Fibroblast of lung (primary cell): ENCODE data around the gene PGAM2. TPM values are rescaled to one million over a fixed set of nuclear protein-coding genes. Genes with fewer than 3 reads are reported as not detected.

Source experiments
- DNase-seq, 2 donors: peaks; one replicate each; pipeline versions ENCODE4 v3.0.0 to v3.0.0-alpha.2; 2010; ENCODE audit warnings: low read depth in 2 of 2
- H2AFZ ChIP-seq: 2 replicates; pipeline ENCODE4 v1.5.1; 2012; ENCODE audit warnings: low read length, control low read depth, inconsistent platforms
- H3K27ac ChIP-seq: 2 replicates; pipeline ENCODE4 v1.5.1; 2011; ENCODE audit warnings: low read length, control low read depth; ENCODE audit not compliant: insufficient read depth
- H3K27me3 ChIP-seq: 2 replicates; pipeline ENCODE4 v1.5.1; 2011; ENCODE audit warnings: mild to moderate bottlenecking, low read length; ENCODE audit not compliant: control insufficient read depth, insufficient read depth
- H3K36me3 ChIP-seq: 2 replicates; pipeline ENCODE4 v1.5.1; 2011; ENCODE audit warnings: low read length; ENCODE audit not compliant: control insufficient read depth, insufficient read depth
- H3K4me1 ChIP-seq: 2 replicates; pipeline ENCODE4 v1.5.1; 2011; ENCODE audit warnings: low read length; ENCODE audit not compliant: control insufficient read depth, insufficient read depth; ENCODE audit errors: extremely low read depth
- H3K4me2 ChIP-seq: 2 replicates; pipeline ENCODE4 v1.5.1; 2011; ENCODE audit warnings: low read length, control low read depth; ENCODE audit not compliant: insufficient read depth; ENCODE audit errors: extremely low read depth
- H3K4me3 ChIP-seq, 4 experiments: fragments of 200-600 bp in 1 of 4; sonication (generic) in 1 of 4; replicated peaks in 1 of 4; 2 replicates each; pipeline ENCODE4 v1.5.1; 2011 to 2016; ENCODE audit warnings: low read length in 4 of 4, low read depth in 3 of 4, mild to moderate bottlenecking in 3 of 4, control low read depth in 2 of 4, inconsistent platforms in 1 of 4, mixed read lengths in 1 of 4; ENCODE audit not compliant: insufficient read depth in 1 of 4; ENCODE audit errors: control extremely low read depth in 1 of 4
- H3K79me2 ChIP-seq: 2 replicates; pipeline ENCODE4 v1.5.1; 2012; ENCODE audit warnings: mild to moderate bottlenecking, low read length, inconsistent platforms; ENCODE audit not compliant: control insufficient read depth, insufficient read depth
- H3K9ac ChIP-seq: 2 replicates; pipeline ENCODE4 v1.5.1; 2011; ENCODE audit warnings: mild to moderate bottlenecking, low read length, control low read depth; ENCODE audit not compliant: insufficient read depth
- H3K9me3 ChIP-seq: 2 replicates; pipeline ENCODE4 v1.5.1; 2012; ENCODE audit warnings: low read depth, low read length; ENCODE audit not compliant: control insufficient read depth, insufficient read depth
- H4K20me1 ChIP-seq: 2 replicates; pipeline ENCODE4 v1.5.1; 2011; ENCODE audit warnings: low read length; ENCODE audit not compliant: control insufficient read depth, insufficient read depth; ENCODE audit errors: extremely low read depth
- CTCF ChIP-seq, 2 donors: IDR thresholded peaks in 1 of 2; conservative IDR thresholded peaks in 1 of 2; 1 replicate in 1 of 2; 2 replicates in 1 of 2; pipeline ENCODE4 v1.5.1; 2011 to 2012; ENCODE audit warnings: low read length in 2 of 2, control low read depth in 1 of 2, inconsistent platforms in 1 of 2, low read depth in 1 of 2, mild to moderate bottlenecking in 1 of 2
- EZH2 ChIP-seq: IDR thresholded peaks from 2 replicates; pipeline ENCODE4 v1.5.1; 2012; ENCODE audit warnings: low read length, control low read depth, mild to moderate bottlenecking; ENCODE audit errors: missing control alignments
- polyA plus RNA-seq, 2 donors: library from polyadenylated mRNA; depleted of rRNA in 1 of 2; stranded (reverse) in 1 of 2; unstranded in 1 of 2; fragments of >200 nt; gene quantifications; 2 replicates each; pipeline ENCODE4 v1.2.1, GENCODE V29; 2011 to 2012; ENCODE audit warnings: missing spikeins in 1 of 2
- total RNA-seq: library from RNA; depleted of rRNA; stranded (reverse); fragments of >200 nt; gene quantifications from 2 replicates; pipeline ENCODE4 v1.2.1, GENCODE V29; 2014

Gene PGAM2
- total and polyA plus RNA-seq, 2 donors (not counting 1 experiment from before 2014, with no cell fraction given), result 0.33 TPM; not detected in 1

- H3K9ac ChIP-seq, result no peak overlapping the region
- no peak overlapping the region for H3K27ac ChIP-seq
- DNase-seq, result no peak
- H3K27me3 ChIP-seq, result no peaks in the 10 kb centered on the region
- H2AFZ ChIP-seq, result no peak overlapping the region
- H3K4me3 ChIP-seq, result no peak overlapping the region
- peaks cover 1% of the 10 kb centered on the region for H3K79me2 ChIP-seq
- peaks cover 36% of the 10 kb centered on the region for H3K36me3 ChIP-seq
- TF ChIP-seq CTCF (conservative IDR thresholded peaks at IDR 0.05 in 1 of 2, IDR thresholded peaks at IDR 0.05 in 1 of 2; ENCODE audit: low read depth in 1 of 2, low read length in 2 of 2), result no peak
- TF ChIP-seq EZH2, result no peak
- no peaks in the 10 kb centered on the region for H3K9me3 ChIP-seq
- H3K4me2 ChIP-seq, result no peak overlapping the region
- no peaks in the 10 kb centered on the region for H4K20me1 ChIP-seq
- no peaks in the 10 kb centered on the region for H3K4me1 ChIP-seq
These were observed 8.1 kb downstream of the PGAM2 start for GRCh38 chr7:44057181-44057848.

DNA sequence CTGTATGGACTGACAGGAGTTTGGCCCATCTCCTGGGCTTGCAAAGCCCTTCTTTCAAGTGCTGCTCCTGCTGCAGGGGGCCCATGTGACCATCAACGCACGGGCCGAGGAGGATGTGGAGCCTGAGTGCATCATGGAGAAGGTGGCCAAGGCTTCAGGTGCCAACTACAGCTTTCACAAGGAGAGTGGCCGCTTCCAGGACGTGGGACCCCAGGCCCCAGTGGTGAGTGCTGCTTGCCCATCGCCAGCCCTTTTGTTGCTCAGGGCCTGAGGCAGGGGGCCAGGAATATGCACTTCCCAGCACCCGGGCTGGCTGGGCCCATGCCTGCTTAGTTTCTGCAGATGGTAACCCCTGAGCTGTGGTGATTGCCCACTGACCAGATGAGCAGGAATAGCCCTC lies 8.7 kb downstream of the PGAM2 start:
- Histone ChIP-seq H3K27me3 (no peaks in the 10 kb centered on the region), H3K4me1 (no peaks in the 10 kb centered on the region), H3K4me2 (no peak overlapping the region), H3K79me2 (peaks cover 1% of the 10 kb centered on the region), H3K9me3 (no peaks in the 10 kb centered on the region), H4K20me1 (no peaks in the 10 kb centered on the region), H3K4me3 (no peak overlapping the region), H2AFZ (no peak overlapping the region), H3K36me3 (peaks cover 38% of the 10 kb centered on the region), H3K27ac (no peak overlapping the region), H3K9ac (no peak overlapping the region)
- DNase-seq, result no peak
- TF ChIP-seq CTCF (conservative IDR thresholded peaks at IDR 0.05 in 1 of 2, IDR thresholded peaks at IDR 0.05 in 1 of 2; ENCODE audit: low read depth in 1 of 2, low read length in 2 of 2), result no peak

GRCh38 chr7:44052771-44053365 lies 12.5 kb downstream of the PGAM2 start:
- no peak overlapping the region for H2AFZ ChIP-seq
- DNase-seq, result no peak
- peaks cover 28% of the 10 kb centered on the region for H3K36me3 ChIP-seq
- H3K9ac ChIP-seq, result no peak overlapping the region
- H3K4me2 ChIP-seq, result no peak overlapping the region
- H3K9me3 ChIP-seq, result no peaks in the 10 kb centered on the region
- no peak overlapping the region for H3K27ac ChIP-seq
- H3K79me2 ChIP-seq, result peaks cover 25% of the 10 kb centered on the region
- H3K27me3 ChIP-seq, result no peaks in the 10 kb centered on the region
- TF ChIP-seq CTCF (conservative IDR thresholded peaks at IDR 0.05 in 1 of 2, IDR thresholded peaks at IDR 0.05 in 1 of 2; ENCODE audit: low read depth in 1 of 2, low read length in 2 of 2) (no peak), EZH2 (no peak)
- H3K4me1 ChIP-seq, result no peaks in the 10 kb centered on the region
- no peaks in the 10 kb centered on the region for H4K20me1 ChIP-seq
- H3K4me3 ChIP-seq, result no peak overlapping the region
